GM12891 (cell line): Measurements from ENCODE around the gene VWA1.

Experiments
- POLR2A ChIP-seq: IDR thresholded peaks from 2 replicates; pipeline ENCODE4 v1.6.1; 2011; ENCODE audit warnings: low read depth, low read length, control low read depth
- POLR2AphosphoS5 ChIP-seq: IDR thresholded peaks from 2 replicates; pipeline ENCODE4 v1.6.1; 2011; ENCODE audit warnings: low read depth, low read length, control low read depth
- POU2F2 ChIP-seq: IDR thresholded peaks from 2 replicates; pipeline ENCODE4 v1.6.1; 2011; ENCODE audit warnings: low read depth, mild to moderate bottlenecking, control low read depth, low read length, moderate library complexity
- SPI1 ChIP-seq: IDR thresholded peaks from 2 replicates; pipeline ENCODE4 v1.6.1; 2011; ENCODE audit warnings: low read depth, low read length, control low read depth
- TAF1 ChIP-seq: IDR thresholded peaks from 2 replicates; pipeline ENCODE4 v1.6.1; 2011; ENCODE audit warnings: low read depth, low read length, control low read depth

- TF ChIP-seq POLR2A (no peak), POLR2AphosphoS5 (no peak), TAF1 (no peak), SPI1 (no peak), POU2F2 (no peak)
Observed at GRCh38 chr1:1422465-1423244, 12.8 kb upstream of the VWA1 start.
